ENCODE data around the gene RSPH6A. TPM values are rescaled to one million over a fixed set of nuclear protein-coding genes. Genes with fewer than 3 reads are reported as not detected.
"Not testable (repeated sequence)": the region's sequence is repeated elsewhere in the genome, so short reads cannot be mapped to it uniquely, and the experiment has no call there.

Gene RSPH6A
- total RNA-seq, 1 donor from 2014 or later, result not detected

GRCh38 chr19:45753548-45753947, 61.6 kb downstream of the RSPH6A start:
- Histone ChIP-seq H3K36me3 (no peaks in the 10 kb centered on the region), H3K27ac (no peak overlapping the region), H3K27me3 (no peaks in the 10 kb centered on the region), H3K9me3 (no peaks in the 10 kb centered on the region), H3K4me3 (no peak overlapping the region), H3K4me1 (no peaks in the 10 kb centered on the region)
- no peak for DNase-seq (ENCODE audit: extremely low spot score in 2 of 2)
- TF ChIP-seq CTCF (IDR thresholded peaks at IDR 0.05) (no peak), POLR2A (IDR thresholded peaks at IDR 0.05) (no peak), POLR2AphosphoS5 (IDR thresholded peaks at IDR 0.05; ENCODE audit: insufficient read depth in 1 of 2, low read depth in 1 of 2) (no peak)
- intact Hi-C loops (cut with DNase I), result no loop called here

- H3K27ac ChIP-seq, result no peak overlapping the region
- DNase-seq (ENCODE audit: extremely low spot score in 2 of 2), result no peak
- intact Hi-C loops (cut with DNase I), result no loop called here
- H3K36me3 ChIP-seq, result no peaks in the 10 kb centered on the region
- no peaks in the 10 kb centered on the region for H3K4me1 ChIP-seq
- H3K4me3 ChIP-seq, result no peak overlapping the region
- H3K27me3 ChIP-seq, result no peaks in the 10 kb centered on the region
- TF ChIP-seq POLR2A (IDR thresholded peaks at IDR 0.05) (no peak), CTCF (IDR thresholded peaks at IDR 0.05) (no peak), POLR2AphosphoS5 (IDR thresholded peaks at IDR 0.05; ENCODE audit: insufficient read depth in 1 of 2, low read depth in 1 of 2) (no peak)
- H3K9me3 ChIP-seq, result no peaks in the 10 kb centered on the region
Observed at GRCh38 chr19:45752639-45753038, 62.5 kb downstream of the RSPH6A start.

GRCh38 chr19:45751483-45751882, 63.6 kb downstream of the RSPH6A start:
- intact Hi-C loops (cut with DNase I), result not testable (repeated sequence)

GRCh38 chr19:45747513-45747912, 67.6 kb downstream of the RSPH6A start:
- Histone ChIP-seq H3K9me3 (no peaks in the 10 kb centered on the region), H3K4me3 (no peak overlapping the region), H3K36me3 (no peaks in the 10 kb centered on the region), H3K27ac (no peak overlapping the region), H3K4me1 (no peaks in the 10 kb centered on the region), H3K27me3 (no peaks in the 10 kb centered on the region)
- no peak for TF ChIP-seq CTCF (IDR thresholded peaks at IDR 0.05)
- TF ChIP-seq POLR2AphosphoS5 (IDR thresholded peaks at IDR 0.05; ENCODE audit: insufficient read depth in 1 of 2, low read depth in 1 of 2), result no peak
- no peak for TF ChIP-seq POLR2A (IDR thresholded peaks at IDR 0.05)
- DNase-seq (ENCODE audit: extremely low spot score in 2 of 2), result no peak
- intact Hi-C loops (cut with DNase I), result no loop called here

More at GRCh38 chr19:45751483-45751882, 63.6 kb downstream of the RSPH6A start:
- H3K27ac ChIP-seq; H3K36me3 ChIP-seq; H3K9me3 ChIP-seq; H3K27me3 ChIP-seq; DNase-seq (ENCODE audit: extremely low spot score in 2 of 2); H3K4me3 ChIP-seq; H3K4me1 ChIP-seq: not testable (repeated sequence)

- TF ChIP-seq POLR2A (IDR thresholded peaks at IDR 0.05) (no peak), CTCF (IDR thresholded peaks at IDR 0.05) (no peak), POLR2AphosphoS5 (IDR thresholded peaks at IDR 0.05; ENCODE audit: insufficient read depth in 1 of 2, low read depth in 1 of 2) (no peak)
- no peaks in the 10 kb centered on the region for H3K27me3 ChIP-seq
- no peak overlapping the region for H3K4me3 ChIP-seq
- intact Hi-C loops (cut with DNase I), result no loop called here
- H3K9me3 ChIP-seq, result no peaks in the 10 kb centered on the region
- DNase-seq (ENCODE audit: extremely low spot score in 2 of 2), result no peak
- H3K4me1 ChIP-seq, result no peaks in the 10 kb centered on the region
- no peaks in the 10 kb centered on the region for H3K36me3 ChIP-seq
- H3K27ac ChIP-seq, result no peak overlapping the region
Observed at GRCh38 chr19:45746866-45747265, 68.2 kb downstream of the RSPH6A start.

Other genes with a start within 250 kb of the RSPH6A start
- 6.6 TPM for gene OPA3, start 230.5 kb downstream of the RSPH6A start, total RNA-seq
- gene GPR4, start 213.1 kb downstream of the RSPH6A start, total RNA-seq, result 3.4 TPM
- 74.9 TPM for gene EML2, start 175.9 kb downstream of the RSPH6A start, total RNA-seq
- gene GIPR, start 147.1 kb downstream of the RSPH6A start, total RNA-seq, result 3.4 TPM
- 180 TPM for gene SNRPD2, start 123.4 kb downstream of the RSPH6A start, total RNA-seq
- 4.7 TPM for gene QPCTL, start 122.6 kb downstream of the RSPH6A start, total RNA-seq
- 23.8 TPM for gene FBXO46, start 84.4 kb downstream of the RSPH6A start, total RNA-seq
- not detected for gene MEIOSIN, start 81.9 kb downstream of the RSPH6A start, total RNA-seq
- gene SIX5, start 46.1 kb downstream of the RSPH6A start, total RNA-seq, result 20.6 TPM
- gene DMPK, start 32.8 kb downstream of the RSPH6A start, total RNA-seq, result 29.0 TPM
- gene DMWD, start 22.5 kb downstream of the RSPH6A start, total RNA-seq, result 31.2 TPM
- gene SYMPK, start 47.8 kb upstream of the RSPH6A start, total RNA-seq, result 43.2 TPM
- gene FOXA3, start 49.0 kb upstream of the RSPH6A start, total RNA-seq, result not detected
- gene IRF2BP1, start 70.8 kb upstream of the RSPH6A start, total RNA-seq, result 32.2 TPM
- 13.8 TPM for gene MYPOP, start 87.3 kb upstream of the RSPH6A start, total RNA-seq
- gene NANOS2, start 99.5 kb upstream of the RSPH6A start, total RNA-seq, result not detected
- gene NOVA2, start 158.6 kb upstream of the RSPH6A start, total RNA-seq, result 1.5 TPM
- gene CCDC61, start 180.2 kb upstream of the RSPH6A start, total RNA-seq, result 36.3 TPM
- gene PGLYRP1, start 207.7 kb upstream of the RSPH6A start, total RNA-seq, result not detected
- gene IGFL4, start 225.7 kb upstream of the RSPH6A start, total RNA-seq, result not detected